NOMO-1 treated with DMSO at 0.1 percent for 48 hours (cell line): ENCODE results near the gene SOX10.
"Not testable (repeated sequence)": the region's sequence is repeated elsewhere in the genome, so short reads cannot be mapped to it uniquely, and the experiment has no call there.

Experiments
- DNase-seq: peaks from one replicate; lab custom pipeline; 2025; ENCODE audit not compliant: unreplicated experiment; lab: John Stamatoyannopoulos, UW

Gene SOX10

DNA sequence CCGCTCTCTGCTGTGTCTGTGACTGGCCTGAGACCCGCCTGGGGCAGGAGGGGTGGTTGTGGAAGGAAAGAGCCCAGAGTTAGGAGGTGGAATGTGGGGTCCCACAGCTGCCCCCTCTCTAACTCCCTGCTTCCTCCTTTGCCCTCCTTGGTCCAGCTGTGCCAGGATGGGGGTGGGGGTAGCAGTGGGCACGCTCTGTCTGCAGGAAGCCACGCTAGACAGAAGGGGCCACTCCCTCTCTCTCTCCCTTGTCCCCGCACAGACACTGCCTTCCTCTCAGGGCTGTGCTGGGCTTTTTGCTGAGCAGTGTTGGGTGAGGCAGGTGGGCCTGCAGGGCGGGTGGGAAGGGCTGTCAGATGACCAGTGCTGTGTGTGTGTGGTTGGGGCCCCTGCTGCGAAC, 2.0 kb upstream of the SOX10 start:
- DNase-seq = no peak

- no peak for DNase-seq
These were observed 1.5 kb upstream of the SOX10 start for GRCh38 chr22:37985751-37986281.

DNA sequence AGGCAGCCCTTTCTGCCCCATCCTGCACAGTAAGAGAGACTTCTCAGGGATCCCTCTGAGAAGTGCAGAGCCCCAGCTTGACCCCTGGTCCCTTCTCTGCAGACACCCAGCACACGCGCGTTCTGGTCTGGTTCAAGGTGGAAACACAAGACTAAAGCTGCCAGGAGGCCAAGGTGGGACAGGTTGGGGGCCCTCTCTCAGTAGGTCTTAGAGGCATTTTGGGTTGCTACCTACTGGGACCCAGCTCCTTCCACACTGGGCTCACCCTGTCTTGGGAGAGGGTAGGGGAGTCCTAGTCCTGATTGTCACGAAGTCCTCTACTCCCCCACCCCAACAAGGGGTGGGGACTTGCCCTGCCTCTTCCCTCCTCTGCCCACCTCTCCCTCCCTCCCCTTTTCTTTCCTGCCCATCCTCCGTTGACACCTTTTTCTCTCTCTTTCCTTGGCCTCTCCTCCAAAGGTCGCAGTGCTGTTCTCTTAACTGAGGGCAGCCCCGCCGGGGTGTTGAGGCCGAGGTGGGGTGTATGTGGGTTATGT, 763 bp upstream of the SOX10 start:
- DNase-seq = no peak

DNA sequence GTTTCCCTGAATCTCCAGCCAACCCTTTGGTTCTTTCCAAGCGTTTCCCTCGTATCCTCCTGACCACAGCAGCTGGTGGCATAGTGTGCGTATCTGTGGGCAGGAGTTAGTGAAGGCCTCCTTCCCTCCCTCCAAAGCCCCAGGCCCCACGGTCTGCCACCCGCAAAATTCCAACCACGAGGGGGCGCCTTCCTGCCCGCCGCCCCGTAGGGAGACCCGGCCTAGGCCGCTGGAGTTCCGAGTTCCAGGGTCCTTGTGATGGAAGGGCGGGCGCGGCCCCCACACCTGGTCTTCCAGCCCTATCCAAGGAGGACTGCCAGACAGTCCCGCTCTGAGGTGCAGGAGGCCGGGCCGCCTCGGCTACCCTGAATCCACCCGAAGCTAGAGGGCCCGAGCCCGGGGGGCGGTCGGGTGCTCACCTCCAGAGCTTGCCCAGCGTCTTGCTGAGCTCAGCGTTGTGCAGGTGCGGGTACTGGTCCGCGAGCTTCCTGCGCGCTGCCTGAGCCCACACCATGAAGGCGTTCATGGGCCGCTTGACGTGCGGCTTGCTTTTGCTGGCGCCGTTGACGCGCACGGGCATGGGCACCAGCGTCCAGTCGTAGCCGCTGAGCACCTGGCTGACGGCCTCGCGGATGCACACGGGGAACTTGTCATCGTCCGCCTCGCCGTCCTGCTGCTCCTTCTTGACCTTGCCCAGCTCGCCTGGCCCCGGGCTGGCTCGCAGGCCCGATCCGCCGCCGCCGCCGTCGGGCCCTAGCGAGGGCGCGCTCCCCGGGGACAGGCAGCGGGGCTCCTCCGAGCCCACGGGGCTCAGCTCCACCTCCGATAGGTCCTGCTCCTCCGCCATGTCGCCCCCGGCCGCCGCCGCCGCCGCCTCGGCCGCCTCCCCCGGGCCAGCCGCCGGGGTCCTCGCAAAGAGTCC, 1.2 kb downstream of the SOX10 start:
- no peak for DNase-seq

DNA sequence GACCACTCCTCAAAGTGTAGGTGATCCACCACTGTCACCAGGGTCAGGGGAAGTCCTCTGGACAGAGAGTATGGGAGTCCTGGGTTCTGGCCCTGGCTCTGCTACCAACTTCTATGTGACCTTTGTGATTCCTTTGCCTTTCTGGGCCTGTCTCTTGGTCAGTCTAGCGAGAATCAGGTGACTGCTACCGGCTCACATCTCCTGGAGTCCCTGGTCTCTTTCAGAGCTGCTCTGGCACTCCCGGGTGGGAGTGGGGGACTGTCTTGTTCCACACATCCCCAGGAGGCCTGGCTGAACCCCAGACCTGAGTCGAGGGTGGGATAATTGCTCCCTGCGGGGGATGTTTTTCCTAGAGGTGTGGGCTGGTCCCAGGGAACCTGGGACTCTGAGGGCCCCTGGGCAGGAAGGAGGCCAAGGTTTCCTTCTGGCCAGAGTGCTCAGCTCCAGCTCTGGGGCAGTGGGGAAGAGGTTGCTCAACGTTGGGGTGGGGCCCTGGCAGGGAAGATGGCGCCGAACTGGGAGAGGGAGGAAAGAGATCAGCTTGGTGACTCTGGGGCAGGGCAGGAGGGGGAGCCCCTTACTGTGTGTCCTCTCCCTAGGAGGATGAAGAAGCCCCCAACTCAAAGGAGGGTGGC, 2.1 kb downstream of the SOX10 start:
- no peak for DNase-seq

DNA sequence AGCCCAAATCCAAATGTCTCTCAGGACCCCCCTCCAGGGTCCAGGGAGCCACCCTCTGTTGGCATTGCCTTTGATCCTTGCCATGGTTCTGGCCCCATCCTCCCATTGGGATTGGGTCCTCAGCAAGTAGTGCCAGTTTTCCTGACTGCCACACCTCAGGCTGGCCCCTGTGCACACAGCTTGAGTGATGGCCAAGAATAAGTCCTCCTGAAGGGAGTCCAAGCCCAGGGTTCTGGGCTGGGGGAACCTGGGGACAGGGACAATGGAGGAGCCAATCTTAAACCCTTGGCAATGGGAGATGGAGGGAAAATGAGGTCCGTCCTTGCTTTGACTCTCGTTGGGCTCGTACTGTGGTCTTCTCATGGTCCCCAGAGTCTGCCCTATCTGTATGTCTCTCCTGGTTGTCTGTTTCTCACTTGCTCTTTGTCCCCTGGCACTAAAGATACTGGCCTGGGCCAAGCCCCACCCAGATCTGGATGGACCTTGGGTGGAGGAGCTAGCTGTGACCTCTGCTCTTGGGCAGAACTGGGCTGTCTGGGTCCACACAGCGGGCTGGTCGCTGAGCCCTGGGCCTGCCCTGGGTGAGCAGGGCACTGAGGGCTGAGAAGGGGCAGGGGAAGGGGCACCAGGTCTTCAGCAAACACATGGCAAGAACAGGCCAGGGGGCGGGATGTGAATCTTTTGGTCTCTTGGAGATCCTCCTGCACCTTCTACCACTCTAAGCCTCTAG, 2.9 kb downstream of the SOX10 start:
- DNase-seq = no peak

DNA sequence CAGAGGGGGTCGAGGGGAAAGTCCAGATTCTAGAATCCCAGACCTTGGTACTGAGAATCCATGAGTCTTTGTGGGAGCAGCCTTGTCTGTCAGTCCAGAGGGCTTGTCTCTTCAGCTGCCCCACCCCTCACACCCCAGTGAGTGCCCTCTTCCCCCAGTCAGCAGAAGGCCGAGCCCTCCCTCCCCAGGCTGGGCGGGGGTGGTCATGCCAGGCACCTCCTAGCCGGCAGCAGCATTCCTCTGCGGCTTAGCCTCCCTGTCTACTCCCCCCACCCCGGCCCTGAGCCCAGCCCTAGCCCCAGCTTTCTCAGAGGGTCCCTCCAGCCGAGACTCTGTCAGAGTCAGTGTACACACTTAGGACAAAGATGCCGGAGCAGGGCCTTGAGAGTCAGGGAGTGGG, 4.6 kb downstream of the SOX10 start:
- DNase-seq = no peak

DNA sequence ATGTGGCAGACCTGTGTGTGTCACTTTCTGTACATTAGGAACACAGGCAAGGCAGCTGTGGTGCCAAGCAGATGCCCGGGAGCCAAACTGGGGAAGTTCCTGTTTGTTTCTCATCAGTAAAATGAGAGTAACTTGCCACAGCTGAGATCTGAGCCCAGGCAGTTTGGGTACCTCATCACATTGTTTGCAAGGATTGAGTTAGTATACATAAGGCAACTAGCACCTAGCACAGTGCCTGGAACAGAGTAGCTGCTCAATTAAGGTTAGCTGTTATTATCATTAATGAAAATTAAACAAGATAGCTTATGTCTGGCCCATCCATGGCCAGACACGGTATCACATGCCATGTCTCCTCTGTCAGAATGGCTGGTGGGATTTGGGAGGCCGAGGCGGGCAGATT, 7.8 kb downstream of the SOX10 start:
- no peak for DNase-seq

GRCh38 chr22:37976022-37976421, 8.3 kb downstream of the SOX10 start:
- DNase-seq = not testable (repeated sequence)

GRCh38 chr22:37975153-37975552, 9.2 kb downstream of the SOX10 start:
- no peak for DNase-seq

- no peak for DNase-seq
These were observed 10.8 kb downstream of the SOX10 start for GRCh38 chr22:37973271-37974170.

DNA sequence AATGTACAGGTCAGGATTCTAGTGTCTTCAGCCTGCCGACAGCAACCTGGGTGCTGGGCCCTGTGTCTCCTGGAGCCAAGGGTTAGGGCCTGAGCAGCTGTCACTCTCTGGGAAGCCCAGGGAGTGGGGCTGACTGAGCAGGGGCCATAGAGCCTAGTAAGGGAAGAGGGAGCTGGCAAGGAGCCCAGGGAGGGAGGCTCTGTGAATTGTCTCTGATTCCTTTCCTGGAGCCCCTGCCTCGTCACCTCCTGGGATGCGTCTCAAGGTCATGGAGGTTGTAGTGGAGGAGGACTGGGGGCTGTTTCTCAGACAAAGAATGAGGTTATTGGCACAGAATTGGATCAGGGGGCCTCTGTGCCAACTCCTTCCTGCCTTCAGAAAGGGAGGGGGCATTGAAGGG, 11.8 kb downstream of the SOX10 start:
- no peak for DNase-seq

- no peak for DNase-seq
These were observed 12.6 kb downstream of the SOX10 start for GRCh38 chr22:37971475-37972434.

- DNase-seq = no peak
These were observed 13.5 kb downstream of the SOX10 start for GRCh38 chr22:37970864-37971263.

GRCh38 chr22:37968452-37969251, 15.7 kb downstream of the SOX10 start:
- DNase-seq = no peak

DNA sequence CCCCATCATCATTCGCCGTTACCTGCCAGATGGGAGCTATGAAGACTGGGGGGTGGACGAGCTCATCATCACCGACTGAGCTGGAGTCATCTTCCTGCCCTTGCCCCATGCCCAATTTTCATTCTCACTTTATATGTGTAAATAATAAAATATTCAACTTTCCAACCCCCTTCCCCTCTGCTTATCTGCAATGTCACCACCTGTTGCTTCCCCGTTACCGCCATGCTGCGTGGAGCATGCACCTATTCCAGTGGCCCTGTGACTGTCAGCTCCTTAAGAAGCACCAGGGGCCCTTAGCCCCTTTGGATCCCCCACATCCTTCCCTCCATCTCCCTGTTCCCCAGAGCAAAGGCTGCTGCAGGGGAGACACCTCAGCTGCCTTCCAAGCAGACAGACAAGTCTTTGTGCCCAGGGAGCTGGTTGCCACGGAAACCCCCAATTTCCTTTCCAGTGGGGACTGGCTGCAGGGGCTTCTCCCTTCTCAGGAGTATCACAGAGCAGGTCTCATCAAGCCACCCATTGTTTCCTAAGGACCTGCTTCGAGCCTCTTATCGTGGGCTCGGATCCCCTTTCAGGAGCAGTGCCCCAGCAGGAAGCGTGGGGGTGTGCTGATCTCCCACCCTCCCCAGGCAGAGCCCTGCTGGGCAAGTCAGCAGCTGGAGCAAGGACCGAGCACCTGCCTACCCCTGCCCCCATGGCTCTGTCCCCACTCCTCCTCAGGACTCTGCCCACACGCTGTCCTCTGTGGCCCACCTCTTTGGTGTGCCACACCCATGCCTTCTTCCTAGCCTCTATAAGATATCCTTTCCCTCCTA, 16.5 kb downstream of the SOX10 start:
- DNase-seq = no peak

- no peak for DNase-seq
These were observed 17.2 kb downstream of the SOX10 start for GRCh38 chr22:37967147-37967546.
